BE2C (cell line): ENCODE results near the gene PRPF39.

ENCODE experiments used
- DNase-seq: peaks from one replicate; pipeline ENCODE4 v3.0.0-alpha.2; 2020
- H3K27me3 ChIP-seq: fragments of 250-450 bp; sonication (Bioruptor Pico); 2 replicates; pipeline ENCODE4 v1.5.1; 2020; ENCODE audit warnings: mild to moderate bottlenecking
- H3K36me3 ChIP-seq: fragments of 250-450 bp; sonication (Bioruptor Pico); 2 replicates; pipeline ENCODE4 v1.5.1; 2020; ENCODE audit warnings: mild to moderate bottlenecking
- H3K4me1 ChIP-seq: fragments of 250-450 bp; sonication (Bioruptor Pico); 2 replicates; pipeline ENCODE4 v1.5.1; 2020
- H3K4me3 ChIP-seq: 2 replicates; pipeline ENCODE4 v1.5.1; 2011; ENCODE audit warnings: low read depth, low read length
- H3K9me3 ChIP-seq: fragments of 250-450 bp; sonication (Bioruptor Pico); 2 replicates; pipeline ENCODE4 v1.5.1; 2020
- TF ChIP-seq, protein P1 (sequence below): IDR thresholded peaks from 2 replicates; pipeline ENCODE4 v1.5.1; 2012; ENCODE audit warnings: mild to moderate bottlenecking, low read depth, low read length

PRPF39 gene

DNA sequence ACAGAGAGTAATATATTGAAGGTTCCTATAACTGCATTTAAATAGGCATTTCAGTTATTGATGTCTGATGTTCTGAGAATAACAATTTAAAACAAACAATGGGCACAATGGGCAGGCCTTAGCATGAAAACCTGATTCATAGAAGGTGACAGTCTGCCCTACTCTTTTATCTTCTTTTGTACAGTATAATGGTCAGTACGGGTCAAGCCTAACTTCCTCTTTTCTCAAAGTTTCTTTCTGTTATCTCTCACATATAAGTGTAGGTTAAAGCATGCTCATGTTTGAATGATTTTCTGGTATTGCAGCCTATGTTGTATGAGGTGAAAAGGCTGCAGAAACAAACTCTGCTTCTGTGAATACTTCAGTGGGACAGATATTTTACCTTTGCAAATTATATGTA lies 36.2 kb downstream of the PRPF39 start:
- Histone ChIP-seq H3K4me3 (no peak overlapping the region), H3K9me3 (no peaks in the 10 kb centered on the region), H3K27me3 (no peaks in the 10 kb centered on the region), H3K36me3 (peaks cover 82% of the 10 kb centered on the region), H3K4me1 (no peaks in the 10 kb centered on the region)
- DNase-seq, result no peak
- TF ChIP-seq, protein P1, sequence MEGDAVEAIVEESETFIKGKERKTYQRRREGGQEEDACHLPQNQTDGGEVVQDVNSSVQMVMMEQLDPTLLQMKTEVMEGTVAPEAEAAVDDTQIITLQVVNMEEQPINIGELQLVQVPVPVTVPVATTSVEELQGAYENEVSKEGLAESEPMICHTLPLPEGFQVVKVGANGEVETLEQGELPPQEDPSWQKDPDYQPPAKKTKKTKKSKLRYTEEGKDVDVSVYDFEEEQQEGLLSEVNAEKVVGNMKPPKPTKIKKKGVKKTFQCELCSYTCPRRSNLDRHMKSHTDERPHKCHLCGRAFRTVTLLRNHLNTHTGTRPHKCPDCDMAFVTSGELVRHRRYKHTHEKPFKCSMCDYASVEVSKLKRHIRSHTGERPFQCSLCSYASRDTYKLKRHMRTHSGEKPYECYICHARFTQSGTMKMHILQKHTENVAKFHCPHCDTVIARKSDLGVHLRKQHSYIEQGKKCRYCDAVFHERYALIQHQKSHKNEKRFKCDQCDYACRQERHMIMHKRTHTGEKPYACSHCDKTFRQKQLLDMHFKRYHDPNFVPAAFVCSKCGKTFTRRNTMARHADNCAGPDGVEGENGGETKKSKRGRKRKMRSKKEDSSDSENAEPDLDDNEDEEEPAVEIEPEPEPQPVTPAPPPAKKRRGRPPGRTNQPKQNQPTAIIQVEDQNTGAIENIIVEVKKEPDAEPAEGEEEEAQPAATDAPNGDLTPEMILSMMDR, result no peak

DNA sequence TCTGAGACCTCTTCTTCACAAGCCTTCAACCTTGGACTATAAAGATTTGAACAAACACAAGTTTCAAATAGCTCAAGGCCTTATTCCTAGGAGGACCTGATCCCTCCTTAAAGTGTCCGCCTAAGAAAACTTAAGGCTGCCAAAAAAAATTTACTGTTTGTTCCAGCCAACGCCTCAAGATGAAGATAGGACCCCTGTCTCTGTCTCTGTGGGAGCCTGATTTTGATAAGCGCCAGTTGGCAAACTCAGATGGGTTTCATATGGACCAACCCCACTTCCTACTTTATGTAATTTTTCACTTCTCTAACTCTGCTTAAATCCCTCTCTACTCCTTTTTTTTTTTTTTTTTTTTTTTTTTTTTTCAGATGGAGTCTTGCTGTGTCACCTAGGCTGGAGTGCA lies 39.4 kb downstream of the PRPF39 start:
- Histone ChIP-seq H3K27me3 (no peaks in the 10 kb centered on the region), H3K9me3 (no peaks in the 10 kb centered on the region), H3K4me1 (no peaks in the 10 kb centered on the region), H3K4me3 (no peak overlapping the region), H3K36me3 (peaks cover 71% of the 10 kb centered on the region)
- TF ChIP-seq, protein P1, result no peak
- no peak for DNase-seq

DNA sequence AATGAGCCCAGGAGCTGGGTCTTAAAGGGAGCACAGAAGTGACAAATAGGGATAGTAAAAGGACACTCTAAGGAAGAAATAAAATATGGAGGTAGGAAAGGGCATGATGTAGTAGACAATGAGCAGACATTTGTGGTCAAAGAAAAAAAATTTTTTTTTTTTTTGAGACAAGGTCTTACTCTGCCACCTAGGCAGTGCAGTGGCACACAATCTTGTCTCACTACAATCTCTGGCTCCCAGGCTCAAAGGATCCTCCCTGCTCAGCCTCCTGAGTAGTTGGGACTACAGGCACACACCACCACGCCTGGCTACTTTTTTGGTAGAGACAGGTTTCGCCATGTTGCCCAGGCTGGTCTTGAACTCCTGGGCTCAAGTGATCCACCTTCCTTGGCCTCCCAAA lies 41.8 kb downstream of the PRPF39 start:
- Histone ChIP-seq H3K27me3 (no peaks in the 10 kb centered on the region), H3K9me3 (no peaks in the 10 kb centered on the region), H3K36me3 (peaks cover 55% of the 10 kb centered on the region), H3K4me1 (no peaks in the 10 kb centered on the region), H3K4me3 (no peak overlapping the region)
- DNase-seq, result no peak
- TF ChIP-seq, protein P1, result no peak

DNA sequence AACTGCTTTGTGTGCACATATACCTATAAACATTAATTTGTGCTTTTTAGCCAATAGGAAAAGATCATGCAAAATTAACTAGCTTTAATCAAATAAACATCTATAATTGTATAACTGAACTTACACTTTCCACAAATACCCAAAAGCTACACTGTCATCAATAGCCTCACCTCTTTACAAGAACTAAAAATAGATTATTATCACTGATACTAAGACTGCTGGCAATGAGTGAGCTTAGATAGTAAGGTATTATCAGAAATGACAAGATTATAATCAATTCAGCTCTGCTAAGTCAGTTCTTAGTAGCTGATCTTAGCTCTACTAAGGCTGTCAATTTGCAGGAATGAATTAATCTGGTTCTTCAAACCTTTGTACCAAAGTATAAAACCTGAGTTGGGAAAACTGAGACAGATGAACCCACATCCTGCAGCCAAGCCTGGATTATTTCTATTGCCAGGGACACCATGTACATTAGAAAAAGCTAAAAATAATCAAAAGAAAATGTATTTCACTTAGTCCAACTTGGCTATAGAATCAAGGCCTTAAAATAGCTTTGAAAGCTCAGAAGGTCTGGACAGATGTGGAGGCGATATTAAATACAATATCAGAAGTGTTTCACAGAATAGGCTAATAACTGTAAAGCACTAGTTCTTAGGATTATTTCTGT lies 45.2 kb downstream of the PRPF39 start:
- H3K4me3 ChIP-seq, result no peak overlapping the region
- no peak for DNase-seq
- H3K9me3 ChIP-seq, result no peaks in the 10 kb centered on the region
- TF ChIP-seq, protein P1, result no peak
- peaks cover 28% of the 10 kb centered on the region for H3K36me3 ChIP-seq
- H3K27me3 ChIP-seq, result no peaks in the 10 kb centered on the region
- H3K4me1 ChIP-seq, result no peaks in the 10 kb centered on the region

DNA sequence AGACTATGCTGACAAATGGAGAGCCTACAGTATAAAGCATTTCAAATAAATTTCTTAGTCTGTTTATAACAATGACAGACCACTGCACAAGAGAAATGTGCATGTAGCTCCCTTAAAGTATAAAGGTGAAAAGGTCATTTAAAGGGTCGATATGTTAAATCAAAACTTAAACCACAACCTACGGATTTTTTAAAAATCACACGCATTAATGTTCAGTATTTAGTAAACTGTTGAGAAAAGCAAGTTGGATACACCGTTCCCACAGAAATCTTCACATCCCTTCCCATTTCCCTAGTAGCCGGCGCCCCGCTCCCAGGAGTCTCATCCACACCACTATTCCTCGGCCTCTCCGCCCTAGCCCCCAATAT lies 49.8 kb downstream of the PRPF39 start:
- Histone ChIP-seq H3K4me3 (peak overlapping the region; percentile 99), H3K27me3 (no peaks in the 10 kb centered on the region), H3K9me3 (no peaks in the 10 kb centered on the region), H3K36me3 (peaks cover 5% of the 10 kb centered on the region), H3K4me1 (no peaks in the 10 kb centered on the region)
- TF ChIP-seq, protein P1, result no peak
- no peak for DNase-seq

DNA sequence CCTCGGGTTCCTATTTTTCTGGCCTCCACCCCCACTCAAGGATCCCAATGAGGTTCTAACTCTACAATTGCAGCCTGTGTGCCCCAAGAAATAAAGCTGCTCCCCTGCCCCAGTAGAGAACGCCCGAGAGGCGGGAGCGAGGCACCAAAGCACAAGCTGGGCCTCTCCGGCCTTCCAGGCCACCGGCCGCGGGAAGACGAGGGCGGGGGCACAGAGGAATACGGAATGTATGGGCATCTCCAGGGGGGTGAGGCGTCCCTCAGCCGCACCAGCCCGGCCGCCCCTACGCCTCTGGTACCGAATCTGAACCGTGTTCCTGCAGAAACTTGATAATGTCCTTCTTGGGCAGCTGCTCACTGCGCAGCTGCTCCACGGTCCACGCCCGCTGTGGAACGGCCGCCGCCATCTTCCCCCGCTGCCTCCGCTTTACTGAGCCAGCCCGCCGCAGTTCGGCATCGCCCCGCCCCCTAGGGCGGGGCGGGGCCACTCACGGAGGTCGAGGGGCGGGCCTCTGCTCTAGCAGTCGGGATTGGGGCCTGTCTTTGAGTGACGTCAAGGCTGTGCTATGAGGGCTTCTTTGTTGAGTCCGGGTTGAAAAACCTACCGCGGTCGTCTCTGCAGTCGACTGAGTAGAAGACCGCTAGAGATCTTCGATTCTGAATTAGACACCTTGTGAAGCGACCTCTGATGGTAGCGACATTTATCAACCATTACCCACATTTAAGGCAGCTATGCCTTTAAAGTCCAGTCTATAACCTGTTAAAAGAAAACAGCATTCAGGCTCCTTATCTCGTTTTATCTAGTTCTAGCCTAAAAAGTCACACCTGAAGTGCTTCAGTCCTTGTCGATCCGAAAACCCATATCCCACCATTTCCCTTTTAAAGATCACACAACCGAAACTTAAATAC lies 50.4 kb downstream of the PRPF39 start, which contains the start of gene FKBP3:
Gene FKBP3 (minus strand): TSS at position 431 of the 908 bp plus-strand sequence. CDS start 25 bp downstream, at position 406.
- no peaks in the 10 kb centered on the region for H3K27me3 ChIP-seq
- peak; percentile 97 for DNase-seq
- no peaks in the 10 kb centered on the region for H3K4me1 ChIP-seq
- TF ChIP-seq, protein P1, result peak; percentile 38; the same call in 1 of the 2 replicates
- H3K36me3 ChIP-seq, result peaks cover 2% of the 10 kb centered on the region
- no peaks in the 10 kb centered on the region for H3K9me3 ChIP-seq
- peak within 1 kb of the TSS; percentile 99 for H3K4me3 ChIP-seq
